ENCODE measurements around the gene RALGAPA1. TPM values are rescaled to one million over a fixed set of nuclear protein-coding genes. Genes with fewer than 3 reads are reported as not detected.

The RALGAPA1 gene
- total RNA-seq, 6 donors from 2014 or later, result 55.5 to 155 (median 61.1) TPM

DNA sequence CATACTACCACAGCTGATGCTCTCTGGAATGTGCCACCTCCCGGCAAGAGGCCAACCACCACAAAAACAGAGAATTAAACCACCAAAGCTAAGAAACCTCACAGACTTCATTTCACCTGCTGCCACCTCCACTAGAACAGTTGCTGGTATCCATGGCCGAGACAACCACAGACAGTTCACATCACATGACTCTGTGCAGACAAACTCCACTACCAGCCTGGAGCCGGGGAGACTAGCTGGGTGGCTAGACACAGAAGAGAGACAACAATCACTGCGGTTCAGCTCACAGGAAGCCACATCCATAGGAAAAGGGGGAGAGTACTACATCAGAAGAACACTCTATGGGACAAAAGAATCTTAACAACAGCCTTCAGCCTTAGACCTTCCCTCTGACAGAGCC, 78.2 kb downstream of the RALGAPA1 start:
- 91 to 93% methylated on average over 3 to 4 of the region's 4 CpGs for WGBS, 2 donors
- DNase-seq, result no peak
- TF ChIP-seq, protein P1, sequence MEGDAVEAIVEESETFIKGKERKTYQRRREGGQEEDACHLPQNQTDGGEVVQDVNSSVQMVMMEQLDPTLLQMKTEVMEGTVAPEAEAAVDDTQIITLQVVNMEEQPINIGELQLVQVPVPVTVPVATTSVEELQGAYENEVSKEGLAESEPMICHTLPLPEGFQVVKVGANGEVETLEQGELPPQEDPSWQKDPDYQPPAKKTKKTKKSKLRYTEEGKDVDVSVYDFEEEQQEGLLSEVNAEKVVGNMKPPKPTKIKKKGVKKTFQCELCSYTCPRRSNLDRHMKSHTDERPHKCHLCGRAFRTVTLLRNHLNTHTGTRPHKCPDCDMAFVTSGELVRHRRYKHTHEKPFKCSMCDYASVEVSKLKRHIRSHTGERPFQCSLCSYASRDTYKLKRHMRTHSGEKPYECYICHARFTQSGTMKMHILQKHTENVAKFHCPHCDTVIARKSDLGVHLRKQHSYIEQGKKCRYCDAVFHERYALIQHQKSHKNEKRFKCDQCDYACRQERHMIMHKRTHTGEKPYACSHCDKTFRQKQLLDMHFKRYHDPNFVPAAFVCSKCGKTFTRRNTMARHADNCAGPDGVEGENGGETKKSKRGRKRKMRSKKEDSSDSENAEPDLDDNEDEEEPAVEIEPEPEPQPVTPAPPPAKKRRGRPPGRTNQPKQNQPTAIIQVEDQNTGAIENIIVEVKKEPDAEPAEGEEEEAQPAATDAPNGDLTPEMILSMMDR (IDR thresholded peaks at IDR 0.05), result no peak
- TF ChIP-seq POLR2AphosphoS5 (IDR thresholded peaks at IDR 0.05) (no peak), POLR2A (IDR thresholded peaks at IDR 0.05) (no peak), EP300 (IDR thresholded peaks at IDR 0.05) (no peak)
- H3K4me1 ChIP-seq, result no peaks in the 10 kb centered on the region
- H3K36me3 ChIP-seq, result peaks cover 0 to 37% (median 10%) of the 10 kb centered on the region in 4 donors
- no peak for ATAC-seq (ENCODE audit: low FRiP score in 2 of 2)
- no peaks in the 10 kb centered on the region for H3K9me3 ChIP-seq
- no peaks in the 10 kb centered on the region for H3K27me3 ChIP-seq
- H3K4me3 ChIP-seq, result no peak overlapping the region
- no peak overlapping the region for H3K27ac ChIP-seq

DNA sequence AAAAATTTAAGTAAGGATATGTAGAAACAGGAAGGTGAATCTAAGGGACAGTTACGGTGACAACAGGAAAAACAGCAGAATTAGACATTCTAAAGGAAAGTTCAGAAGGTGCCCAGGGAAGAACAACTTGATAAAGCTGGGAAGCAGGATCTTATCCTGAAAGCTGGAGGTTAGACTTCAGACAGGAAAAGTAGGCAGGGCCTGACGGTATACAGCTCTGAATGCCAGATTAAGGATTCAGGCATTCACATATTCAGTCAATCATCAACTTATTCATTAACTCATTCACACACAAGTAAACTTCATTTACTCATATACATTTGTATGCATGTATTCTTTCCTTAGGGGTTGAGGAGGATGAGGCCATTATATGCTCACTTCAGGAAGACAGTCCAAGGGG, 81.3 kb downstream of the RALGAPA1 start:
- no peaks in the 10 kb centered on the region for H3K9me3 ChIP-seq
- DNase-seq, result no peak
- 78 to 95% methylated on average over 2 of the region's 2 CpGs for WGBS, 2 donors

DNA sequence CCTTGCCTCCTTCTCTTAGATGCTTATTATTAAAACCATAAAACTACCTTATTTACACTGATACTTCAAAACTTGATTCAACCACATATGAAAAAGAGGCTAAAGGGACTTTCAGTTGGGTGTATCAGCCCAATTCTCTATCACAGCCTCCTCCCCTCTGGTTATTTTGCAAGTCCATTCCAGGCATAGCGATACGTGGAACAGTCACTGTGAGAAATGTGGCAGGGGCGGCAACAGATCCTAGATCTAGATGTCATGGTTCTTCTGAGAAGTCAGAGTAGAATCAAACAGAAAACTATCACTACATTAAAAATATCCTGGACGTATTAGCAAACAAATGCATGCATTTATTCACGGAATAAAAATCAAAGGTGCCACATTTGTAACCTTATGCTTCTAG, 83.2 kb downstream of the RALGAPA1 start:
- no peaks in the 10 kb centered on the region for H3K27me3 ChIP-seq
- ATAC-seq (ENCODE audit: low FRiP score in 2 of 2), result no peak
- H3K9me3 ChIP-seq, result no peaks in the 10 kb centered on the region
- TF ChIP-seq POLR2AphosphoS5 (IDR thresholded peaks at IDR 0.05) (no peak), EP300 (IDR thresholded peaks at IDR 0.05) (no peak), POLR2A (IDR thresholded peaks at IDR 0.05) (no peak)
- TF ChIP-seq, protein P1 (IDR thresholded peaks at IDR 0.05), result no peak
- H3K27ac ChIP-seq, result no peak overlapping the region
- H3K4me1 ChIP-seq, result no peaks in the 10 kb centered on the region
- H3K4me3 ChIP-seq, result no peak overlapping the region
- 94 to 97% methylated on average over 5 of the region's 5 CpGs for WGBS, 2 donors
- no peak for DNase-seq
- peaks cover 0 to 50% (median 10%) of the 10 kb centered on the region in 4 donors for H3K36me3 ChIP-seq

More for the DNA sequence above, 81.3 kb downstream of the RALGAPA1 start:
- no peaks in the 10 kb centered on the region for H3K27me3 ChIP-seq
- ATAC-seq (ENCODE audit: low FRiP score in 2 of 2), result no peak
- H3K4me3 ChIP-seq, result no peak overlapping the region
- H3K36me3 ChIP-seq, result peaks cover 0 to 36% (median 8%) of the 10 kb centered on the region in 4 donors
- no peak overlapping the region for H3K27ac ChIP-seq
- TF ChIP-seq POLR2A (IDR thresholded peaks at IDR 0.05) (no peak), POLR2AphosphoS5 (IDR thresholded peaks at IDR 0.05) (no peak), EP300 (IDR thresholded peaks at IDR 0.05) (no peak)
- TF ChIP-seq, protein P1 (IDR thresholded peaks at IDR 0.05), result no peak
- no peaks in the 10 kb centered on the region for H3K4me1 ChIP-seq

DNA sequence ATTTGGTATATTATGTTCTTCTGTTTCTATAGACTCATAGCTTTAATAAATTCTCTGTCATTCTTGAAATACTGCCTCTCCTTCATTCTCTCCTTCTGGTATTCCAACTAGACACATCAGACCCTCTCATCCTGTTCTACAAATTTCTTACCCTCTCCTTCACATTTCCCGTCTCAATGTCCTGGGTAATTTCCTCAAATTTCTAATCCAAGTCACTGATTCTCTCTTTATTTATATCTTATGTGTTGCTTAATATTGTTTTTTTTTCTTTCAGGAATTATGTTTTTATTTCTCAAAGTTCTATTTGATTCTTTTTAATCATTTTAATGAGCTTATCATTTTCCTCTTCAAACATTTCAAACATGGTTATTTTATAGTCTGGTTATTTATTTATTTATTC, 94.0 kb downstream of the RALGAPA1 start:
- no peak for ATAC-seq (ENCODE audit: low FRiP score in 2 of 2)
- H3K27ac ChIP-seq, result no peak overlapping the region
- TF ChIP-seq POLR2AphosphoS5 (IDR thresholded peaks at IDR 0.05) (no peak), POLR2A (IDR thresholded peaks at IDR 0.05) (no peak), EP300 (IDR thresholded peaks at IDR 0.05) (no peak)
- TF ChIP-seq, protein P1 (IDR thresholded peaks at IDR 0.05), result no peak
- no peaks in the 10 kb centered on the region for H3K4me1 ChIP-seq
- no peak for DNase-seq
- no peaks in the 10 kb centered on the region for H3K27me3 ChIP-seq
- WGBS, 2 donors, result 94% methylated on average over 1 of the region's 1 CpG
- no peak overlapping the region for H3K4me3 ChIP-seq
- peaks cover 3 to 61% (median 8%) of the 10 kb centered on the region in 4 donors for H3K36me3 ChIP-seq
- H3K9me3 ChIP-seq, result no peaks in the 10 kb centered on the region

DNA sequence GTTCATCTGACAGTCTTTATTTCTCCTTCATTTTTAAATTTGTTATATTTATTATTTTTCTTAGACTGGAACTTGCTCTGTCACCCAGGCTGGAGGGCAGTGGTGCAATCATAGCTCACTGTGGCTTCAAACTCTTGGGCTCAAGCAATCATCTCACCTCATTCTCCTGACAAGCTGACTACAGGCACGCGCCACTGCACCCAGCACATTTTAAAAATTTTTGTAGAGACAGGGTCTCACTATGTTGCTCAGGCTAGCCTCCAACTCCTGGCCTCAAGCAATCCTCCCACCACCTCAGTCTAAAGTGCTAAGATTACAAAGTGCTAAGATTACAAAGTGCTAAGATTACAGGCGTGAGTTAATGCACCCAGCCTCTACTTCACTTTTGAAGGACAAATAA, 96.6 kb downstream of the RALGAPA1 start:
- ATAC-seq (ENCODE audit: low FRiP score in 2 of 2), result no peak
- no peak overlapping the region for H3K4me3 ChIP-seq
- no peaks in the 10 kb centered on the region for H3K27me3 ChIP-seq
- no peak for DNase-seq
- H3K27ac ChIP-seq, result no peak overlapping the region
- TF ChIP-seq POLR2AphosphoS5 (IDR thresholded peaks at IDR 0.05), result no peak
- TF ChIP-seq, protein P1 (IDR thresholded peaks at IDR 0.05), result no peak
- no peak for TF ChIP-seq EP300 (IDR thresholded peaks at IDR 0.05)
- no peak for TF ChIP-seq POLR2A (IDR thresholded peaks at IDR 0.05)
- WGBS, 2 donors, result 92 to 96% methylated on average over 3 of the region's 3 CpGs
- H3K36me3 ChIP-seq, result peaks cover 3 to 53% (median 8%) of the 10 kb centered on the region in 4 donors
- H3K9me3 ChIP-seq, result no peaks in the 10 kb centered on the region
- no peaks in the 10 kb centered on the region for H3K4me1 ChIP-seq

All from upper lobe of left lung (tissue), 6 donors.